Liver (tissue), 3 donors: Measurements from ENCODE around the gene ZC3H18.

ENCODE experiments used
- GABPA ChIP-seq, 2 donors: IDR thresholded peaks in 1 of 2; conservative IDR thresholded peaks in 1 of 2; 2 replicates each; pipeline ENCODE4 v1.6.1; 2016; ENCODE audit warnings: antibody characterized with exemption in 2 of 2, mild to moderate bottlenecking in 1 of 2, moderate library complexity in 1 of 2
- RAD21 ChIP-seq, 2 donors: IDR thresholded peaks; 2 replicates each; pipeline ENCODE4 v1.6.1; 2016; ENCODE audit warnings: antibody characterized with exemption in 2 of 2, mild to moderate bottlenecking in 2 of 2
- TF ChIP-seq, protein P1 (sequence below): IDR thresholded peaks from 2 replicates; pipeline ENCODE4 v1.6.1; 2016; ENCODE audit warnings: antibody characterized with exemption, mild to moderate bottlenecking
- TF ChIP-seq, protein P2 (sequence below): IDR thresholded peaks from 2 replicates; pipeline ENCODE4 v1.6.1; 2016; ENCODE audit warnings: antibody characterized with exemption
- TF ChIP-seq, protein P3 (sequence below): fragments of 150-350 bp; IDR thresholded peaks from 2 replicates; pipeline ENCODE4 v1.5.1; 2017; ENCODE audit warnings: improper control_type of control experiment, low read depth, low read length; ENCODE audit not compliant: missing input control
- donor health status: healthy.
- donor health status: healthy.

GRCh38 chr16:88672776-88673175, 102.6 kb downstream of the ZC3H18 start:
- no peak for TF ChIP-seq RAD21 (IDR thresholded peaks at IDR 0.05)
- no peak for TF ChIP-seq GABPA (IDR thresholded peaks at IDR 0.05 in 1 of 2, conservative IDR thresholded peaks at IDR 0.05 in 1 of 2)
- TF ChIP-seq, protein P1, sequence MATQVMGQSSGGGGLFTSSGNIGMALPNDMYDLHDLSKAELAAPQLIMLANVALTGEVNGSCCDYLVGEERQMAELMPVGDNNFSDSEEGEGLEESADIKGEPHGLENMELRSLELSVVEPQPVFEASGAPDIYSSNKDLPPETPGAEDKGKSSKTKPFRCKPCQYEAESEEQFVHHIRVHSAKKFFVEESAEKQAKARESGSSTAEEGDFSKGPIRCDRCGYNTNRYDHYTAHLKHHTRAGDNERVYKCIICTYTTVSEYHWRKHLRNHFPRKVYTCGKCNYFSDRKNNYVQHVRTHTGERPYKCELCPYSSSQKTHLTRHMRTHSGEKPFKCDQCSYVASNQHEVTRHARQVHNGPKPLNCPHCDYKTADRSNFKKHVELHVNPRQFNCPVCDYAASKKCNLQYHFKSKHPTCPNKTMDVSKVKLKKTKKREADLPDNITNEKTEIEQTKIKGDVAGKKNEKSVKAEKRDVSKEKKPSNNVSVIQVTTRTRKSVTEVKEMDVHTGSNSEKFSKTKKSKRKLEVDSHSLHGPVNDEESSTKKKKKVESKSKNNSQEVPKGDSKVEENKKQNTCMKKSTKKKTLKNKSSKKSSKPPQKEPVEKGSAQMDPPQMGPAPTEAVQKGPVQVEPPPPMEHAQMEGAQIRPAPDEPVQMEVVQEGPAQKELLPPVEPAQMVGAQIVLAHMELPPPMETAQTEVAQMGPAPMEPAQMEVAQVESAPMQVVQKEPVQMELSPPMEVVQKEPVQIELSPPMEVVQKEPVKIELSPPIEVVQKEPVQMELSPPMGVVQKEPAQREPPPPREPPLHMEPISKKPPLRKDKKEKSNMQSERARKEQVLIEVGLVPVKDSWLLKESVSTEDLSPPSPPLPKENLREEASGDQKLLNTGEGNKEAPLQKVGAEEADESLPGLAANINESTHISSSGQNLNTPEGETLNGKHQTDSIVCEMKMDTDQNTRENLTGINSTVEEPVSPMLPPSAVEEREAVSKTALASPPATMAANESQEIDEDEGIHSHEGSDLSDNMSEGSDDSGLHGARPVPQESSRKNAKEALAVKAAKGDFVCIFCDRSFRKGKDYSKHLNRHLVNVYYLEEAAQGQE: no peak
- TF ChIP-seq, protein P2, sequence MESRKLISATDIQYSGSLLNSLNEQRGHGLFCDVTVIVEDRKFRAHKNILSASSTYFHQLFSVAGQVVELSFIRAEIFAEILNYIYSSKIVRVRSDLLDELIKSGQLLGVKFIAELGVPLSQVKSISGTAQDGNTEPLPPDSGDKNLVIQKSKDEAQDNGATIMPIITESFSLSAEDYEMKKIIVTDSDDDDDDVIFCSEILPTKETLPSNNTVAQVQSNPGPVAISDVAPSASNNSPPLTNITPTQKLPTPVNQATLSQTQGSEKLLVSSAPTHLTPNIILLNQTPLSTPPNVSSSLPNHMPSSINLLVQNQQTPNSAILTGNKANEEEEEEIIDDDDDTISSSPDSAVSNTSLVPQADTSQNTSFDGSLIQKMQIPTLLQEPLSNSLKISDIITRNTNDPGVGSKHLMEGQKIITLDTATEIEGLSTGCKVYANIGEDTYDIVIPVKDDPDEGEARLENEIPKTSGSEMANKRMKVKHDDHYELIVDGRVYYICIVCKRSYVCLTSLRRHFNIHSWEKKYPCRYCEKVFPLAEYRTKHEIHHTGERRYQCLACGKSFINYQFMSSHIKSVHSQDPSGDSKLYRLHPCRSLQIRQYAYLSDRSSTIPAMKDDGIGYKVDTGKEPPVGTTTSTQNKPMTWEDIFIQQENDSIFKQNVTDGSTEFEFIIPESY: no peak
- TF ChIP-seq, protein P3, sequence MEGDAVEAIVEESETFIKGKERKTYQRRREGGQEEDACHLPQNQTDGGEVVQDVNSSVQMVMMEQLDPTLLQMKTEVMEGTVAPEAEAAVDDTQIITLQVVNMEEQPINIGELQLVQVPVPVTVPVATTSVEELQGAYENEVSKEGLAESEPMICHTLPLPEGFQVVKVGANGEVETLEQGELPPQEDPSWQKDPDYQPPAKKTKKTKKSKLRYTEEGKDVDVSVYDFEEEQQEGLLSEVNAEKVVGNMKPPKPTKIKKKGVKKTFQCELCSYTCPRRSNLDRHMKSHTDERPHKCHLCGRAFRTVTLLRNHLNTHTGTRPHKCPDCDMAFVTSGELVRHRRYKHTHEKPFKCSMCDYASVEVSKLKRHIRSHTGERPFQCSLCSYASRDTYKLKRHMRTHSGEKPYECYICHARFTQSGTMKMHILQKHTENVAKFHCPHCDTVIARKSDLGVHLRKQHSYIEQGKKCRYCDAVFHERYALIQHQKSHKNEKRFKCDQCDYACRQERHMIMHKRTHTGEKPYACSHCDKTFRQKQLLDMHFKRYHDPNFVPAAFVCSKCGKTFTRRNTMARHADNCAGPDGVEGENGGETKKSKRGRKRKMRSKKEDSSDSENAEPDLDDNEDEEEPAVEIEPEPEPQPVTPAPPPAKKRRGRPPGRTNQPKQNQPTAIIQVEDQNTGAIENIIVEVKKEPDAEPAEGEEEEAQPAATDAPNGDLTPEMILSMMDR: no peak
